CD4-positive, alpha-beta T cell treated with Interleukin-17A for 1 hour (primary cell): ENCODE data around the gene PRSS38.
A peak's percentile ranks its signal among the peaks of the same experiment; 100 is the strongest.

Experiments used
- DNase-seq: peaks from one replicate; pipeline ENCODE4 v3.0.0-alpha.2; 2020

Gene PRSS38

DNA sequence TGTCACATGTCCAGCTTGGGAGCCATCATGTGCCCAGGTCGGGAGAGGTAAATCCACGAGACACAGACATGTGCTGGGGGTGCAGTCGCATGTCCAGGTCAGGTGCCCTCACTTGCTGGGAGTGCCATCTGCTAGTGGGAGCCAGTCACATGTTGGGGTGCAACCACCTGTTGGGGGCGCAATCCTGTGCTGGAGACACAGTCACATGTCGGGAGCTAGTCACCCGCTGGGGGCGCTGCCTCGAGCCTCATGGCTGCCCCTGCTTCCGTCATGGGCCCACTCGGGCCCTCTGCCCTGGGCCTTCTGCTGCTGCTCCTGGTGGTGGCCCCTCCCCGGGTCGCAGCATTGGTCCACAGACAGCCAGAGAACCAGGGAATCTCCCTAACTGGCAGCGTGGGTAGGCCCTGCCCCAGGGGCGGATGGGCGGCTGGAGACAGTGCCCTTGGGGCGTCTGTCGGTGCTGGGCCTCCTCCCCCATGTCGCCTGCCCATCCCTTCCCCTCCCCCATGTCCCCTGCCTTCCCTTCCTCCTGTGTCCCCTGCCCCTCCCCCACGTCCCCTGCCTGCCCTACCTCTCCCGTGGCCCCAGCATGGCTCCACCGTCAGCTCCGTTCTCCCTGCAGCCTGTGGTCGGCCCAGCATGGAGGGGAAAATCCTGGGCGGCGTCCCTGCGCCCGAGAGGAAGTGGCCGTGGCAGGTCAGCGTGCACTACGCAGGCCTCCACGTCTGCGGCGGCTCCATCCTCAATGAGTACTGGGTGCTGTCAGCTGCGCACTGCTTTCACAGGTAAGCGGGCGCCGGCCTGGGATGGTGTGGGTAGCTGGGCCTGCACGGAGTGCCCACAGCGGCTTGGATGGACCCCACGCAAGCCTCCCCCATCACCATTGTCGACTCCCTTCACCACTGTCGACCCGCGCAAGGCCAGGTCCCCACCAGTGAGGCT lies at the start of gene PRSS38:
Gene PRSS38, plus strand, starts transcription at position 208 of the 942 bp plus-strand sequence. Its CDS starts 42 bp downstream, at position 250.
- DNase-seq, result no peak

DNA sequence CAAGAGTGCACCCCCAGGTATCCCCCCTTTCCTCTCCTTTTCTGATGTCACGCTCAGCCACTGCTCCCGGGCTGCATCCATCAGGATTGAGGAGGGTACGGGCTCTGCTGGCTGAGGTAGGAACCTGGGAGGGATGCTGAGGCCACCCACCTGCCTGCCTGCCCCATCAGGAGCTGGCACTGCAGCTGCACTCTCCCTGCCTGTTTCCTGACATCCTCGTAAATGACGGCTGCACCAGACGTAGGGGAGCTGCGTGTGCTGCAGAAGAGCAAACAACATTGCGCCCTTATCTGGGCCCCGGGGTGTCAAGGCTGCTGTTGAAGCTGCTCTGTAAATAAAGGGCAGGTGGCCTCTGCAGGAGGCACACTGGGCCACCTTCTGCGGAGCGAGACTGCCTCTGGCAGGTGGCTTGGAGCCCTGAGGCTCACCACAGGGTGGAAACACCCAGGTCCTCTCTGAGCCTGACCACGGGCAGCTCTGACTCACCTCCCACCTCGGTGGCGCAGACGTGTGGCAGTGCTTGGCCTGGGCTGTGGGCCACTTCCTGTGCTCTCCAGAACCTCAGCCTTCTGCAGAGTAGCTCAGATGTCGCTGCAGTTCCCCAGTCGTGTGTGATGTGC lies 49.4 kb upstream of the PRSS38 start:
- peak; percentile 80 for DNase-seq

DNA sequence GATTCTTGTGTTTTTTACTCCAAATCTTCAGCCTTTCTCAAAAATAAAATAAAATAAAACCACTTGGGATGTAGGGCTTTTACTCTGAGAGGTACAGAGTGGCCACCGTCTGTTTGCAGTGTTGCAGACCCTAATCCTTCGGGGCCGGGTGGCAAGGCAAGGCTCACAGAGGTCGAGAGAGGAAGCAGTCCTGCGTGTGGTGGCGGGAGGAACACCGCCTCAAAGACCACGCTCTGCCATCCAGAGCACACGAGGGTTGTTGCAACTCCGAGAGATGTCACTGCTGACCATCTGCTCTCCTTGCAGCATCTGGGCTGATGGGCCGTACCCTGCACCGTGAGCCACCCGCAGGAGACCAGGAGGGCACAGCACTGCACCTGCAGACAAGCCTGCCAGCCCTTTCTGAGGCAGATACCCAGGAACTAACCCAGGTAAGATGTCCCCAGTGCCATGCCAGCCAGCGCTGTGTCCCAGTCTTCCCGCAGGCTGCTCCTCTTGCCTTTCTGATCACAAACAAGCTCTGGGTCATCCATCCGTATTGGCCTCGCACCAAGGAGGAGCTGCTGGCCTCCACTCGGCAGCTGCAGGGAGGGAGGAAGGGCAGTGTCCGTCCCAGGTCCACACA lies 48.7 kb upstream of the PRSS38 start:
- no peak for DNase-seq

DNA sequence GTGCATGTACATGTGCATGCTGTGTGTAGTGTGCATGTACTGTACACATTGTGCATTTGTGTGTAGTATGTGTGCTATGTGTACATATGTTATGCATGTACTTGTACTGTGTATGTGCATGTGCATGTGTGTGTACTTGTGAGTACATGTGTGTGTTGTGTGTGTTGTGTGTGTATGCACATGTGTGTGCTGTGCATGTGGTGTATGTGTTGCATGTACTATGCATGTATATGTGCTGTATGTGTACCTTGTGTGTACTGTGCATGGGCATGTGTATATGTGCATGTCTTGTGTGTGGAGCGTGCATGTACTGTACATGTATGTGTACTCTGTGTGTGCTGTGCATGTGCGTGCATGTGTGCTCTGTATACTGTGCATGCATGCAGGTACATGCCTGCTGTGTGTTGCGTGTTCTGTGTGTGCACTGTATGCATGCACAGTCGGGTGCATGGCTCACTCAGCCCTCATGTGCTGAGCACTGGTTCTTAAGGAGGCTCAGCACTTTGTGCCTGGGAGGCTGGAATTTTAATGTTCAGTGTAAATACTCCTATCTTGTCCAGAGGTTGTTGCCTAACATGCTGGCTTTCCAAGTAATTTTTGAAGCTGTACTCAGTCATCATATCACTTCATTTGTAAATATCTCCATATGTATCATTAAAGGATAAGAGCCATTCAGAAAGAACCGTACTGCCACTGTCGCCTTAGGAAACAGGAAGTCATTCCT lies 47.9 kb upstream of the PRSS38 start:
- DNase-seq, result no peak

DNA sequence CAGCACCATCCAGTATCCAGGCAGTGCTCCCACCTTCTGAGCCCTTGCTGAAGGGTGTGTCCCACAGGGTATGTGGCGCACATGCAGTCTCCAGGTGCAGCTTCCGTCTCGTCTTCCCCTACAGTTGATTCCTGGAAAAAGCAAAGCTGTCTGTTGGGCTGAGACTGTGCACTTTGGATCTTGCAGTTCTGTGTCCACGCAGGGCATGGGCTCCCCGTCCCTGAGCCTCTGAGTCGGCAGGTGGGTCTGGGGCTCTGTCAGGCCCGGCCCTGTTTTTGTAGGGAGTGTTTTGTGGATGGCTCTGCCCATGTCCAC lies 47.4 kb upstream of the PRSS38 start:
- DNase-seq, result no peak

DNA sequence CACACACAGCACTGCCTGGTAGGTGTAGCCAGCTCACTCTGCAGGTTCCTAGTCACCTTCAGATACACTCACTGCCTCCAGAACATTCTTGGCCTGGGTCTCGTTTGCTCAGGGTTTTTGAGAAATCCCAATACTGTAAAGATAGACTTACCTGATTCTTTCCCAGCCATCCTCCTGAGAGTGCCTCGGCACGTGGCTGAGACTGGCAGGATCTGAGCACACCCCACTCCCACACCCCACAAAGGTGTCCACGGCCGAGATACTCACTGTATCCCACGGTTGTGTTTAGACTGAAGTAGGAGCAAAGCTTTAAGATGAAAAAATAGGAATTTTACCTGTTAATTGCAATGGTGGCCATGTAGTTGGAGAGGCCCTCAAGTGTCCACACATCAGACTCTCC lies 46.8 kb upstream of the PRSS38 start:
- DNase-seq, result no peak

DNA sequence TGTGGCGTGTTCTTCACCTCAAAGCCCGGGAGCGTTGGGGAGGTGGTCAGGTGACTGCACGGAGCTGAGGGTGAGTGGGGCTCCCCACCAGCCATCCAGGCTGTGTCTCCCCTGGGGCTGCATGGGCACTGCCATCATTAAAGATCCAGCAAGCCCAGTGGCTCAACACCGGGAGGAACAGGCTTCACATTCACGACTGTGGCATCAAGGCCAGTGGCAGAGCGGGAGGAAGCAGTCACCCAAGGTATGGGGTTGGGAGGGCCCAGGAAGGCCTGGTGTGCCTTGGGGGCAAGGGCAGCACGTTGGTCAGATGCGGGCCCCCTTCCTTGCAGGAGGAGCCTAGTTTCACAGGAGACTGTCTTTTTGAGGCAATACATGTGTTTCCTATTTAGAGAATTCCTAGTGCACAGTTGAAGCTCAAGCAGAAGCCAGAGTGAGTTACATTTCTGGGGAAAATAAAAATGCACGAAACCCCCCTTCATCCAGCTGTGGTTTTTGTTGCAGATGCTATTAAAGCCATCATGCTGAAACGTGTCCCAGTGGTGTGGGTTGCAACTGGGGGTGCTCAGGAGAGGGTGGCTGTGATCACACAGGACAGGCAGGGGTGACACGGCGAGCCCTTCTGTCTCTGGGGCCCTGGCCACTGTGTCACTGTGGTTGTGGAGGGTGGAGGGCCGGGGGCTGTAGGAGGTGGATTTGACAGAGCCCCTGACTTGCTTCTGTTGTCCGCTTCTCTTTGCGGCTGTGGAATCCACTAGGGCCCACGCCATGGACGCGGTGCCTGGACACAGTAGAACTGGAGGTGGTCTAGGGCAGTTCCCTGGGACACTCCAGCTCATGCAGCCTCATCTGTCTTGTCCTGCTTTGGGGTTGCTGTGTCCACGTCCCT lies 46.2 kb upstream of the PRSS38 start:
- no peak for DNase-seq

DNA sequence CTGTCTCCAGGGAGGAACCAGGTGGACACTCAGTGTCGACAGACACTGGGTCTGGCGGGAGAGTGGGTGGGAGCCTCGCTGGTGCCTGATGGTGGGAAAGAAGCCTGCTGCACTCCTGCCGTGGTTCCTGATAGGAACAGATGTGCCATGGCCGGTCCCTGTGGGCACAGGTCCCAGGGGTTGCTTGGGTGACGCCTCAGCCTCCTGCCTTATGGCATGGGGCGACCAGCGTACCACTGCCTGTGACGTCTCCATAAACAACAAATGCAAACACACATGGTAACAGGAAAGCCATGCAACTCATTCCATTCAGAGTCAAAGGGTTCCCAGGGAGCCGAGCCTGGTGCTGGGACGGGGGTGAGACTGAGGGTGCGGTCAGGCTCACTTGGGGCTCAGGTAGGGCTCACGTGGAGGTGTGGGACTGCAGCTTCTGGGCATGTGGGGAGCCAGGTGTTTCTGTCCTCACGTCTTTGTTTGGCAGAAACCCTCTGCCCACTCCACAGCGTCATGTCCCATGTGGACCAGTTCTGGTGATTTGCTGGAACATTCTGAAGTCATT lies 45.5 kb upstream of the PRSS38 start:
- no peak for DNase-seq

DNA sequence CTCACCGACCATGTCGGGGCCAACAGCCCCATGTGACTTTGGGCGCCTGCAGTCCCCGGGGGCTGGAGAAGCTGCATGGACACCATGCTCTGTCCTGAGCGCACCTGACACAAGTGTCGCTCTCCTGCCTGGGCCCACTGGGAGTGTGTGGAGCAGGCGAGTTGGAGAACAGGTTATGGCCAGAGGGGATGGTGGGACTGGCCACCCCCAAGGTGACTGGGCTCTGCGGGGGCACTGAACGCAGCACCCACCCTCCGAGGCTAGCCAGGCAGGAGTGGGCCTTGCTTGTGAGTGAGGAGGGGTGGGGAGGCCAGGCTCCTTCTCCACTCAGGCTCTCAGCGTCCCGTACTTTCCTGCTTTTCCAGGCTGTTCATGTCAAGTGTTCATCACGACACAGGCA lies 44.7 kb upstream of the PRSS38 start:
- no peak for DNase-seq

DNA sequence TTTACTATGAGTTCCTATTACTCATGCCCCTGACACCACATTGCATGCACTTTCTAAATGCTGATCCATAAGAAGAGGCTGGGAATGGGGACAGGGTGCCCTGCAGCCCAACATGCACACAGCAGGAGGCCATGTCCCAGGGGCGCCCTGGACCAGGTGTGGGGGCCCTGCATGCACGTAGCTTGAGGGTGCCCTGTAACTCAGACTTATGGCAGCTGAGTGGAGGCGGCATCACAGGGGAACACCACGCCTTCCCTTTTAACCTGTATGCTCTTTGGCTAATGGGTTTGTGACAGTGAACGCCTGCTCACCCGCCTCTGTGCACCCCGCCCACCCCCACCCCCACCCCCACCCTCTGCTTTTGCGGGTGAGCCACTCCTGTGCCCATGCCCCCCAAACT lies 44.1 kb upstream of the PRSS38 start:
- DNase-seq, result no peak

DNA sequence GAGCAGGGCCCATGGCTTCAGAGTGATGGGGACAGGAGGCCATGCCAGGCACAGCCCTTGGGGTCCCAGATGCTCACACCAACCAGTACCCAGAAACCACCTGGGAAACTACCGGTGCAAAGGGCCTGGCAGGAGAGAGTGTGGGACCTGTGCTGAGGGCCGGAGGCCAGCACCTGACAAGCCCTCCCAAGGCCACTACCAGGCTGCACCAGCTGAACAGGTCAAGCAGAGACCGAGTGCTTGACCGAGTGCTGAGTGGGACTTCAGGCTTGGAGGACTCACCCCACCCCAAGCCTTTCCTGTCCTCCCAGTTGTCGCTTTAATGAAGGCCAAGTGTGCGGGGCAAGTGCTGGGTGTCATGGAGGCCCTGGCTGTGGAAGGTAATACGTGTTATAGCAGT lies 43.7 kb upstream of the PRSS38 start:
- no peak for DNase-seq

DNA sequence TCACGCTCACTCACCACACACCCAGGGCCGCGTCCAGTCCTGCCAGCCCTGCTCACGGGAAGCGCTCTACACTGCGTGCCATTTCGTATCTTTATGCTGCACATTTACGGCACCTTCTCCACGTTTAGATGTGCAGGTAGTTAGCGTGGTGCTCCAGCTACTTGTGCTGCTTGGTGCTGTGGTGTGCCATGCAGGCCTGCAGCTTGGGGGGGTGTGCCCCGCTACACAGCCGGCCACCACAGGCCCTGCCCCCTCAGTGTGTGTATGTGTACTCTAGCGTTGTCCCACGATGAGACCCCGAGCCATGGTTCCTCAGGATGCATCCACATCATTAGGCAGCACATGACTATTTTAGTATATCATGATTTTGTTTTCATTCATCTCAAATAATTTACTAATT lies 41.9 kb upstream of the PRSS38 start:
- no peak for DNase-seq

DNA sequence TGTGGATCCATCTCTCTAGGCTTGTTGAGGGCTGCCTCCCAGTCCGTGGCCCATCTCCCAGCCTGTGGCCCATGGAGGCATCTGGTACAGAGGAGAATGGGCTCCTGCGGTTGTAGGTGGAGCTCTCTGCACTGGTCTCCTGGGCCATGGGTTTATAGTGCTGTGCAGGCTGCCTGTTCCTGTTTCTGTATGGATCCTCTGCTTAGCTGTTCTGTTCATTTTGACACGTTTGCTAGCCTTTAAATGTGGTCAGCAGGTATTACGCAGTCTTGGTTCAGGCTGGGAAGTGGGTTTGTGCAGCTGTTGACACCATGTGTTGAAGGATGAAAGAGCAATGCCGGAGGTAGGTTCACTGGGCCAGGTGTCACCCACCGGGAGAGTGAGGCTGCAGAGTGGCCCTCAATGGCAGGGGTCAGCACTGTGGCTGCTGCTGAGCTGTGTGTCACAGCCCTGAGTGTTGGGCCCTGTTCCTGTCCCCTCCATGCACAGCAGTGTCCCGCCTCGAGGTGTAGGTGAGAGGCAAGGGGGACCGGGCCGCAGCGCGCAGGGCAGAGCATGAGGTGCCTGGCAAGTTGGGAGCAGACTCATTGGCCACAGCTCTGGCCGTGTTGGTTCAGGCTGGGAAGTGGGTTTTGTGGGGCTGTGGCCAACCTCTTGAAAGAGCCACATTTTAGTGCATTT lies 41.3 kb upstream of the PRSS38 start:
- peak; percentile 55 for DNase-seq

DNA sequence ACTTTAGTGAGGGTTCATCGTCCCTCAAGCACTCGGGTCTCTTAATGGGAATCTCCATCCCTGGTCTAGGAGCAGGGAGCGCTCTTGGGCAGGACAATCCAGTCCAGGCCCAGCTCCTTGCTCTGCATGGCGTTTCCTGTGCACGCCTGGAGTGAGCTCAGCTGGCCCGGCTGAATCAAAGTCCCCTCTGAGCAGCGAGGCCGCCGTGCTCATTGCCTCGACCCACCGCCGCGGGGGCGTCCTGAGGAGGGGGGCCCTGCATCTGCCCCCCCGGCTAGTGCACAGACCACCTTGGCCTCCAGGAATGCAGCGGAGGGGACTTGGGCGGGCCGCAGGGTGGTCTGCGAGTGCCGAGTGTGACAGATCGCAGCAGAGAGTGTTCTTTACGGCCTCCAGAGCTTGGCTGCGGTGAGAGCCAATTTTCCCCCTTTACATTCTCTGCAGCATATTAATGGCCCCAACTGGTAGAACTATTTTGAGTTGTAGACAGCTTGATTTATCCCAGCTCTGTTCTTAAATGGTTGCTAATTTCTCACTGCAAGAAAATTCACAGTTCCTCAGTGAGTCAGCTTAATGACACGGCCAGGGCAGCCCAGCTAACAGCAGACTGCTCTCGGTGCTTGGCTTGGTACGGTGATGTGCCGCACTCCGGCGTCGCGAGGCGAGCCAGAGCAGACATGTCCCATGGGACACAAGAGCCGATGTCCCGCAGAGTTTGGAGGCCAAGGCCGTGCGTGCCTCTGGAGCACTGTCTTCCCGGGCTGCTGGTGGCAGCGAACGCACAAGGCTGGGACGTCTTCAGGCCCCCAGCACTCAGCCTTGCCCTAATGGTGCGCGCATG lies 40.4 kb upstream of the PRSS38 start:
- DNase-seq, result no peak

DNA sequence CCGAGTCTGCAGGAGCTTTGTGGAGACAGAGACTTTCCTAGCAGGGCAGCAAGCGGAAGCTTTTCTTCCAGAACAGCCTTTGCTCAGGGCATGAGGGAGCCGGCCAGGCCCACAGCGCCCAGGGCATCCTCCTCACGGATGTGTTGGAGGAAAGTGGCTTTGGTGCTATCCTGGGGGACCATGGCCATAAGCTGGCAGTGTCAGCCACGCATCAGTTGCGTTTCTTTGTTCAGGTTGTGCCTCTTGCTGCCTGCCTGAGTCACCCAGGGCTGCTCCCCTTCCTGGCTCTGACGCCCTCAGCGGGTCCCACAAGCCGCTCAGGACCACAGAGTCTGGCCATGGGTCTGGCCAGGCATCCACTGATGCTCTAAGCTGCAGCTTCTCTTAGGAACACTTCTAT lies 39.6 kb upstream of the PRSS38 start:
- DNase-seq, result no peak

DNA sequence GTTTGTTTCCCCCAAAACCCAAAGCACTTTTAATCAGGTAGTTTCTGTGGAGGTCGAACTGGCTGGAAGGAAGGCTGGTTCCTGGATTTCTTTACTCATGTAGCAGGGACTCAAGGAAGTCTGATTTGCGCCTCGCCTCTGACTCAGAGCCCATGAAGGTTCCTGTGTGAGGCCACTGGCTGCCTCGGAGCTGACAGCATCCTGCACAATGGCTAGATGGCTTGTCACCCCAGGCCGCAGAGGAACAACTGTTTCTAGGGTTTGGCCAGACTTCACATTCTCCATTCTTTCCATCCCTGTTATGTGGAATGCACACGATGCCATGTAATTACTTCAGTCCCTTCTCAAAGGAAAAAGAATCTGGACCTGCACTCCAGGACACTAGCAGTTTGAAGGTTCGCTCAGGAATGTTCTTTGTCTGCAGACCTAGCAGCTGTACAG lies 39.1 kb upstream of the PRSS38 start:
- DNase-seq, result no peak

DNA sequence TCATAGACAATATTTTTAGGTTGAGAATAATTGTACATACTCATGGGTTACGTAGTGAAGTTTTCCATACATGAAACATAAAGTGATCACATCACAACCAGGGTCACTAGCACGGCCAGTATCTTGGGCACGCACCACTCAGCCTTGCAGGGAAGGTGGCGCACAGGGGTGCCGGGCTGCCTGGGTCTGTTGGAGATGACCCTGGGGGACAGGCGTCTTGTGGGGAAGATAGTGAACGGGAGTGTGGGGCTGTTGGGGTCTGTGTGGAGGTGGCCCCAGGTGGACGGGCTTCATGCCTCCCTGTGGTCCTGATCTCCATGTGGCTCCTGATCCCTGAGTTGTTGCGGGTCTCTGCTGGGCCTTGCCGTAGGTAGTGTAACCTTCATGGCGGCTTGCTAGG lies 38.3 kb upstream of the PRSS38 start:
- no peak for DNase-seq

DNA sequence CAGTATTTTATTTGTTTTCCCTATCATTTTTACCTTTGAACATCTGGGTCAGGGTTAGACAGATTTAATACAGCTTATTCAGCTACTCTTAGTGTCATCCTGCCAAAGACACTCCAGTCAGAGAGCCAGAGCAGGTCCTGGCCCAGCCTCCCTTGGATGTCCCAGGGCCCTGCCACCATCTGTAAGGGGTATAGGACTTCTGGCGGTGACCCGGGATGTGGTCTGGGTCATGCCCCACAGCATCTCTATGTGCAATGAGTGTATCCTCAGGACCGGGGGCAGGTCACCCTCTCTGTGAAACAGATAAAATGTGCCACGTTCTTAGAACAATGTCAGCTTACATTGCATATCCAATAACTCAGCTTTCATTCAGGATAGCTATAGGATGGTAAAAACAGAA lies 37.8 kb upstream of the PRSS38 start:
- DNase-seq, result no peak

DNA sequence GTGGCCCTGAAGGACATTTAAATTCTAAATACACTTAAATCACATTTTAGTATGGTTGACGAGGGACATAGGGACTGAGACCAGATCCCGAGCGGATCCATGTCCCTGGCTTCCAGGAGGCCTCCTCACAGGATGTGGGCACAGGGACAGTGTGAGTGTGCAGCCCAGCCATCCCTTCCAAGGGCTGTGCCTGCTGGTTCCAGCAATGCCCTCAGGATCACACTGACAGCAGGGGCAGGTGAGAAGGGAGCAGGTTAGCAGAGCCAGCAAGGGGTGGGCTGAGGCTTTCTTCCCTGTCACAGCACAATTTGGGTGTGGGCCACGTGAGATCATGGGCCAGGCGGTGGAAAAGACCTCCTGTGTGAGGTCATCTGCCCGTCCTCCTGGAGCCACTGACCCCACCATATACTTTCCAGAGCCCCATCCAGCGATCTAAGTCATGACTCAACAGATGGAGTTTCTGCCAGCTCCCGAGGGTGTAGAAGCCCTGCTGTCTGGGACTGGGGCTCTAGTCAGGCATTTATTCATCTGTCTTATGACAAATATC lies 37.0 kb upstream of the PRSS38 start:
- DNase-seq, result no peak

DNA sequence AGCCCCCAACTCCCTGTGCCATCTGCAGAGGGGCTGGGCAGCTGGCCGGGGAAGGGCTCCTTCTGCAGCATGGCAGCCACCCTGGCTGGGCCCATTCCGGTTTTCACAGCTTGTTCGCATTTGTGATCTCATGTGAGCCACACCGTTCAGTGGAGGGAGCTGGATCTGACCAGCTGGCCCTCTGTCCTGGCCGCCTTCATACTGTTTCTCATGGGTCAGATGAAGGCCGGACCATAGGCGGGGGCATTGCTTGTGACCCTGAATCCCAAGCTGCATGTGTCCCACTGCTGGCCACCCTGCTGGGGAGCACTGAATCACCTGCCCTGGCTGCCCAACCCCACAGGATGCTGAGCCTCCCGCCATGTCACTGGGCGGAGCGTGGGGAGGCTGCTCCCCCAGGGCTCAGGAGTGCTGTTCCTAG lies 36.4 kb upstream of the PRSS38 start:
- DNase-seq, result no peak
